Keratinocyte (primary cell): ENCODE results near the gene NSUN2.

Experiments used
- EZH2 ChIP-seq: IDR thresholded peaks from one replicate; pipeline ENCODE4 v1.6.1; 2012; ENCODE audit warnings: inconsistent platforms, mild to moderate bottlenecking, low read length, moderate library complexity
- TF ChIP-seq, protein P1 (sequence below), 3 experiments: IDR thresholded peaks in 1 of 3; conservative IDR thresholded peaks in 1 of 3; optimal IDR thresholded peaks in 1 of 3; 2 replicates in 2 of 3; 3 replicates in 1 of 3; pipeline versions ENCODE3 to v1.5.1; 2011; ENCODE audit warnings: low read length in 3 of 3, mild to moderate bottlenecking in 3 of 3, moderate library complexity in 2 of 3, control low read depth in 1 of 3, inconsistent platforms in 1 of 3; ENCODE audit not compliant: insufficient read depth in 2 of 3; ENCODE audit errors: extremely low read depth in 1 of 3

DNA sequence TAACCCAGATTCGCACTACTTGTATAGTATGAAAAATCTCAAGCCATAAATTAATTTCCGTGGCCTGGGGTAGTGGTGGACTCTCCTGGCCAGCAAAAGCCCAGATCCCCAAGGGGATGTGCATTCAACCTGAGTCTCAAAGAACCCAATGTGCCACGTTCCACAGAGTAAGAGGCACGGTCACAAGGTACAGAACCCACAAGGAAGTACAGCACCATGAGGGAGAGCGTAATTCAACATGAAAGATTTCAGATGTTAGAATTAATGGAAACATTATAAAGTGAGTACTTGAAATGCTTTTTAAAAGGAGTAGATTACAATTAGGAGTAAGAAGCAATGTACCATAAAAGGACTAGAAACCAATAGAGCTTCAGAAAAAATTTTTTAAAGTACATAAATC, 23.8 kb upstream of the NSUN2 start:
- TF ChIP-seq, protein P1, sequence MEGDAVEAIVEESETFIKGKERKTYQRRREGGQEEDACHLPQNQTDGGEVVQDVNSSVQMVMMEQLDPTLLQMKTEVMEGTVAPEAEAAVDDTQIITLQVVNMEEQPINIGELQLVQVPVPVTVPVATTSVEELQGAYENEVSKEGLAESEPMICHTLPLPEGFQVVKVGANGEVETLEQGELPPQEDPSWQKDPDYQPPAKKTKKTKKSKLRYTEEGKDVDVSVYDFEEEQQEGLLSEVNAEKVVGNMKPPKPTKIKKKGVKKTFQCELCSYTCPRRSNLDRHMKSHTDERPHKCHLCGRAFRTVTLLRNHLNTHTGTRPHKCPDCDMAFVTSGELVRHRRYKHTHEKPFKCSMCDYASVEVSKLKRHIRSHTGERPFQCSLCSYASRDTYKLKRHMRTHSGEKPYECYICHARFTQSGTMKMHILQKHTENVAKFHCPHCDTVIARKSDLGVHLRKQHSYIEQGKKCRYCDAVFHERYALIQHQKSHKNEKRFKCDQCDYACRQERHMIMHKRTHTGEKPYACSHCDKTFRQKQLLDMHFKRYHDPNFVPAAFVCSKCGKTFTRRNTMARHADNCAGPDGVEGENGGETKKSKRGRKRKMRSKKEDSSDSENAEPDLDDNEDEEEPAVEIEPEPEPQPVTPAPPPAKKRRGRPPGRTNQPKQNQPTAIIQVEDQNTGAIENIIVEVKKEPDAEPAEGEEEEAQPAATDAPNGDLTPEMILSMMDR (optimal IDR thresholded peaks at IDR 0.05 in 1 of 3, IDR thresholded peaks at IDR 0.05 in 1 of 3, conservative IDR thresholded peaks at IDR 0.05 in 1 of 3; ENCODE audit: extremely low read depth in 1 of 3, insufficient read depth in 2 of 3, low read length in 3 of 3), result no peak
- no peak for TF ChIP-seq EZH2
